BLaER1 treated with 17β-estradiol and CSF1 and Interleukin-3, amounts not matched to agents 10 nM and 100 nM (cell line): ENCODE measurements around the gene PDZD8.
"Not testable (repeated sequence)": the region's sequence is repeated elsewhere in the genome, so short reads cannot be mapped to it uniquely, and the experiment has no call there.

Experiments
- H3K27ac ChIP-seq, 11 experiments: shearing (Covaris generic); formaldehyde crosslinking; 2 replicates each; pipeline ENCODE4 v1.8.1; 2022
- H3K27me3 ChIP-seq, 11 experiments: shearing (Covaris generic); formaldehyde crosslinking; 2 replicates each; pipeline ENCODE4 v1.8.1; 2022
- H3K36me3 ChIP-seq, 11 experiments: shearing (Covaris generic); formaldehyde crosslinking; 2 replicates each; pipeline ENCODE4 v1.8.1; 2022
- H3K4me1 ChIP-seq, 10 experiments: shearing (Covaris generic); formaldehyde crosslinking; 2 replicates each; pipeline ENCODE4 v1.8.1; 2022
- H3K4me2 ChIP-seq, 11 experiments: shearing (Covaris generic); formaldehyde crosslinking; 2 replicates each; pipeline ENCODE4 v1.8.1; 2022
- H3K4me3 ChIP-seq, 10 experiments: shearing (Covaris generic); formaldehyde crosslinking; 2 replicates each; pipeline ENCODE4 v1.8.1; 2022
- H3K9ac ChIP-seq, 11 experiments: shearing (Covaris generic); formaldehyde crosslinking; 2 replicates each; pipeline ENCODE4 v1.8.1; 2022
- H3K9me3 ChIP-seq, 11 experiments: shearing (Covaris generic); formaldehyde crosslinking; replicated peaks in 1 of 11; 2 replicates each; pipeline ENCODE4 v1.8.1; 2022
- H4K20me1 ChIP-seq, 11 experiments: shearing (Covaris generic); formaldehyde crosslinking; 2 replicates each; pipeline ENCODE4 v1.8.1; 2022
- Cebpa-rat ChIP-seq, 11 experiments: shearing (Covaris generic); IDR thresholded peaks; 2 replicates each; pipeline ENCODE4 v1.8.1; 2022

Gene PDZD8

DNA sequence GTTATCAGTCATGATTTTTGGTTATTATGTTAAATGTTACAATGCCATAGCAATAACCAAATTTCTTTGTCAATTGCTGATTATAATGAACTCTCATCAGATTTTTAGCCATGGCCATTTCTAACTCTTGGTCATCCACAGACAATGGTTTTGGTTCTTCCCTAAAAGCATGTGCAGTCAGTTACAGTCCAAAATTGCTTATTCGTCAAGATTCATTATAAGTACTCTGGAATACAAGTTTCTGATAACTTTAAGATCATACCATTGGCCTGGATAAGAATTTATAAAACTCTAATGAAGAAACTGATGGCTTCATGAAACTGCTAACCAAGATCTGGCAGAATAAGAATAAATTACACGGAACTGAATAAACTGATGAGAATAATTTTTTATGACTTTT is 50.9 kb downstream of the PDZD8 start:
- Histone ChIP-seq H3K9me3 (peaks cover 0 to 24% (median 8%) of the 10 kb centered on the region in 11 experiments; a peak in 12 of 22 replicates), H3K36me3 (peaks cover 17 to 38% (median 33%) of the 10 kb centered on the region in 11 experiments; a peak in 21 of 22 replicates), H3K4me2 (no peak overlapping the region), H3K9ac (no peak overlapping the region), H4K20me1 (peaks cover 30 to 97% (median 71%) of the 10 kb centered on the region in 11 experiments; a peak in 20 of 22 replicates), H3K4me3 (no peak overlapping the region), H3K4me1 (no peaks in the 10 kb centered on the region), H3K27ac (no peak overlapping the region), H3K27me3 (no peaks in the 10 kb centered on the region)
- no peak for TF ChIP-seq Cebpa-rat (IDR thresholded peaks at IDR 0.05)

- H3K27me3 ChIP-seq: no peaks in the 10 kb centered on the region
- H3K27ac ChIP-seq: no peak overlapping the region
- no peak overlapping the region for H3K9ac ChIP-seq
- no peak for TF ChIP-seq Cebpa-rat (IDR thresholded peaks at IDR 0.05)
- no peak overlapping the region for H3K4me2 ChIP-seq
- H3K4me1 ChIP-seq: no peaks in the 10 kb centered on the region
- peaks cover 28 to 40% (median 35%) of the 10 kb centered on the region in 11 experiments; a peak in 21 of 22 replicates for H3K36me3 ChIP-seq
- peaks cover 33 to 97% (median 70%) of the 10 kb centered on the region in 11 experiments; a peak in 20 of 22 replicates for H4K20me1 ChIP-seq
- H3K9me3 ChIP-seq: peaks cover 0 to 22% (median 8%) of the 10 kb centered on the region in 11 experiments; a peak in 12 of 22 replicates
- H3K4me3 ChIP-seq: no peak overlapping the region
These were observed 53.0 kb downstream of the PDZD8 start for GRCh38 chr10:117322260-117322659.

- H3K4me3 ChIP-seq: no peak overlapping the region
- no peaks in the 10 kb centered on the region for H3K4me1 ChIP-seq
- no peak overlapping the region for H3K9ac ChIP-seq
- TF ChIP-seq Cebpa-rat (IDR thresholded peaks at IDR 0.05): no peak
- no peaks in the 10 kb centered on the region for H3K27me3 ChIP-seq
- peaks cover 0 to 3% (median 0%) of the 10 kb centered on the region in 11 experiments; a peak in 1 of 22 replicates for H3K9me3 ChIP-seq
- peaks cover 23 to 39% (median 34%) of the 10 kb centered on the region in 11 experiments for H3K36me3 ChIP-seq
- H3K4me2 ChIP-seq: no peak overlapping the region
- H3K27ac ChIP-seq: no peak overlapping the region
- H4K20me1 ChIP-seq: peaks cover 33 to 88% (median 60%) of the 10 kb centered on the region in 11 experiments; a peak in 20 of 22 replicates
These were observed 55.1 kb downstream of the PDZD8 start for GRCh38 chr10:117320050-117320665.

GRCh38 chr10:117318909-117319308 is 56.3 kb downstream of the PDZD8 start:
- TF ChIP-seq Cebpa-rat (IDR thresholded peaks at IDR 0.05): no peak
- Histone ChIP-seq H3K4me2 (no peak overlapping the region), H3K9me3 (no peaks in the 10 kb centered on the region), H3K4me1 (no peaks in the 10 kb centered on the region), H3K27me3 (no peaks in the 10 kb centered on the region), H3K4me3 (no peak overlapping the region), H3K36me3 (peaks cover 34 to 49% (median 42%) of the 10 kb centered on the region in 11 experiments), H3K27ac (no peak overlapping the region), H3K9ac (no peak overlapping the region), H4K20me1 (peaks cover 33 to 86% (median 58%) of the 10 kb centered on the region in 11 experiments; a peak in 20 of 22 replicates)

GRCh38 chr10:117316701-117317100 is 58.5 kb downstream of the PDZD8 start:
- H3K27me3 ChIP-seq: no peaks in the 10 kb centered on the region
- H4K20me1 ChIP-seq: peaks cover 21 to 73% (median 39%) of the 10 kb centered on the region in 11 experiments; a peak in 19 of 22 replicates
- peaks cover 54 to 71% (median 61%) of the 10 kb centered on the region in 11 experiments for H3K36me3 ChIP-seq
- no peak overlapping the region for H3K27ac ChIP-seq
- no peak overlapping the region for H3K4me3 ChIP-seq
- no peaks in the 10 kb centered on the region for H3K4me1 ChIP-seq
- no peak for TF ChIP-seq Cebpa-rat (IDR thresholded peaks at IDR 0.05)
- H3K9me3 ChIP-seq: no peaks in the 10 kb centered on the region
- no peak overlapping the region for H3K4me2 ChIP-seq
- no peak overlapping the region for H3K9ac ChIP-seq

DNA sequence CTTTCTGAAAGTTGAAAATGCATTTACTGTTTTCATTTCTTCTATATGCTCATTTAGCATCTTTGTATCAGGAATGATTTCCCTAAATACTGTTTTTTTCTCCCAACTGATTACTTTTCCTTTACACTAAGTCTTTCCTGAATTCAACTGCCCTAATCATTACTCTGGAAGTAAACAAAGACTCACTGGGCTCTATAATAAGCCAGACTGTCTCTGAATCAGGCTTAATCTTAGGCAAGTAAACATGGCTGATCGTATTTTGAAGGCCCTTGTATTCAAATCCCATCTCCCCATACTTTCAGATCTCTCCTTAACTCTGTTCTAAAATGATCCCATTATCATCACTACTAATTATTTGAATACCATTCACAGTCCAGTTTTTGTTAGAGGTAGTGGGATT is 61.6 kb downstream of the PDZD8 start:
- Histone ChIP-seq H4K20me1 (peaks cover 0 to 69% (median 14%) of the 10 kb centered on the region in 11 experiments; a peak in 13 of 22 replicates), H3K9me3 (no peaks in the 10 kb centered on the region), H3K4me3 (no peak overlapping the region), H3K36me3 (peaks cover 61 to 96% (median 72%) of the 10 kb centered on the region in 11 experiments), H3K27me3 (no peaks in the 10 kb centered on the region), H3K4me1 (no peaks in the 10 kb centered on the region), H3K4me2 (no peak overlapping the region), H3K27ac (no peak overlapping the region), H3K9ac (no peak overlapping the region)
- TF ChIP-seq Cebpa-rat (IDR thresholded peaks at IDR 0.05): no peak

GRCh38 chr10:117312430-117312829 is 62.8 kb downstream of the PDZD8 start:
- Histone ChIP-seq H3K4me1 (no peaks in the 10 kb centered on the region), H3K9me3 (no peaks in the 10 kb centered on the region), H3K4me2 (no peak overlapping the region), H3K27me3 (no peaks in the 10 kb centered on the region), H3K4me3 (no peak overlapping the region), H3K9ac (no peak overlapping the region), H3K36me3 (peaks cover 57 to 96% (median 72%) of the 10 kb centered on the region in 11 experiments), H4K20me1 (peaks cover 0 to 67% (median 8%) of the 10 kb centered on the region in 11 experiments; a peak in 10 of 22 replicates), H3K27ac (no peak overlapping the region)
- no peak for TF ChIP-seq Cebpa-rat (IDR thresholded peaks at IDR 0.05)

DNA sequence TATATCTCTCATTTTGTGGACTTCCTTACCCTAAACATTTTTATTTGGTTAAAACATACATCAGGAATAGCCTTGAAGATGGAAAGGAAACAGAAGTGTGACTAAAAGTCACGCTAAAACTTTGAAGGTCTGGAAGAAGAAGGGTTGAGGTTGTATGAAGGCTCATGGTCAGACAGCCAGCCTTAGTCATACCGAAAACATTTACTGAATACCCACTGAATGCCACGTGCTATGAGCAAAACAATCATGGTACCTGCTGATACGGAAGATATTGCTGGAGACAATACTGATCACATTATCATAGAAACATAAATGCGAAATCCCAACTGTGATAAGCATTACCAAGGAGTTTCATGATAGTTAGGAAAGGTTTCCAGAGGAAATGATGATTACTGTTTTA is 64.0 kb downstream of the PDZD8 start:
- Histone ChIP-seq H3K4me2 (no peak overlapping the region), H3K27me3 (no peaks in the 10 kb centered on the region), H3K9me3 (peaks cover 0 to 9% (median 0%) of the 10 kb centered on the region in 11 experiments; a peak in 7 of 22 replicates), H3K36me3 (peaks cover 56 to 96% (median 69%) of the 10 kb centered on the region in 11 experiments), H4K20me1 (peaks cover 0 to 56% (median 6%) of the 10 kb centered on the region in 11 experiments; a peak in 10 of 22 replicates), H3K4me1 (no peaks in the 10 kb centered on the region), H3K4me3 (no peak overlapping the region), H3K9ac (no peak overlapping the region), H3K27ac (no peak overlapping the region)
- no peak for TF ChIP-seq Cebpa-rat (IDR thresholded peaks at IDR 0.05)

DNA sequence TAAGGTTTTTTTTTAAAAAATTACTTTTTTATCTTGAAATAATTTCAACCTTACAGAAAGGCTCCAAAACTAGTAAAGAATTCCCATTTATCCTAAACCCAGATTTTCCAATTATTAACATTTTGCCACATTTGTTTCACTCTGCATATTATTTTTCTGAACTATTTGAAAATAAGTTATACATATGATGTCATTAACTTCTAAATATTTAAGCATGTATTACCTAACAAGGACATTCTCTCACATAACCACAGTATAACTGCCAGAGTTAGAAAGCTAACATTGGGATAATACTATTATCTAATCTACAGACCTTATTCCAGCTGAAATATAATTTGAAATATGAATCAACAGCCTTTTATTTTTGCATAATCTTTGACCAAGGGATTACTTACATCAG is 68.6 kb downstream of the PDZD8 start:
- no peak overlapping the region for H3K9ac ChIP-seq
- H3K4me2 ChIP-seq: no peak overlapping the region
- H3K4me3 ChIP-seq: no peak overlapping the region
- peaks cover 39 to 52% (median 44%) of the 10 kb centered on the region in 11 experiments for H3K9me3 ChIP-seq
- no peaks in the 10 kb centered on the region for H3K4me1 ChIP-seq
- peaks cover 49 to 96% (median 66%) of the 10 kb centered on the region in 11 experiments for H3K36me3 ChIP-seq
- peaks cover 0 to 35% (median 6%) of the 10 kb centered on the region in 11 experiments; a peak in 8 of 22 replicates for H4K20me1 ChIP-seq
- no peaks in the 10 kb centered on the region for H3K27me3 ChIP-seq
- no peak for TF ChIP-seq Cebpa-rat (IDR thresholded peaks at IDR 0.05)
- no peak overlapping the region for H3K27ac ChIP-seq

DNA sequence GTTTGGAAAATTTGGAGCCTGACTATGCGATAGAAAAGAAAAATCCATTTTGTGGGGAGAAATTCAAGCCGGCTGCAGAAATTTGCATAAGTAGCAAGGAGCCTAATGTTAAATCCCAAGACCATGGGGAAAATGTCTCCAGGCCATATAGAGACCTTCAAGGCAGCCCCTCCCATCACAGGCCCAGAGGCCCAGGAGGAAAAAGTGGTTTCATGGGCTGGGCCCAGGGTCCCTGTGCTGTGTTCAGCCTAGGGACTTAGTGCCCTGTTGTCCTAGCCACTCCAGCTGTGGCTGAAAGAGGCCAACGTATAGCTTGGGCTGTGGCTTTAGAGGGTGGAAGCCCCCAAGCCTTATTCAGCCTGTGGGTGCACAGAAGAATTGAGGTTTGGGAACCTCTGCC is 71.8 kb downstream of the PDZD8 start:
- not testable (repeated sequence) for H3K27me3 ChIP-seq
- H4K20me1 ChIP-seq: peaks cover 0 to 19% (median 0%) of the 10 kb centered on the region in 11 experiments; a peak in 7 of 22 replicates

More for the DNA sequence above, 71.8 kb downstream of the PDZD8 start:
- H3K9ac ChIP-seq, H3K27ac ChIP-seq, H3K4me1 ChIP-seq, H3K4me2 ChIP-seq: not testable (repeated sequence)
- Histone ChIP-seq H3K4me3 (peak overlapping the region in 1 of 10 experiments; percentile 23; a peak in 1 of 20 replicates), H3K9me3 (peaks cover 59 to 79% (median 74%) of the 10 kb centered on the region in 11 experiments), H3K36me3 (peaks cover 60 to 98% (median 78%) of the 10 kb centered on the region in 11 experiments)
